ENCODE data around the gene KCND3.
"Not testable (repeated sequence)": the region's sequence is repeated elsewhere in the genome, so short reads cannot be mapped to it uniquely, and the experiment has no call there.

Gene KCND3

DNA sequence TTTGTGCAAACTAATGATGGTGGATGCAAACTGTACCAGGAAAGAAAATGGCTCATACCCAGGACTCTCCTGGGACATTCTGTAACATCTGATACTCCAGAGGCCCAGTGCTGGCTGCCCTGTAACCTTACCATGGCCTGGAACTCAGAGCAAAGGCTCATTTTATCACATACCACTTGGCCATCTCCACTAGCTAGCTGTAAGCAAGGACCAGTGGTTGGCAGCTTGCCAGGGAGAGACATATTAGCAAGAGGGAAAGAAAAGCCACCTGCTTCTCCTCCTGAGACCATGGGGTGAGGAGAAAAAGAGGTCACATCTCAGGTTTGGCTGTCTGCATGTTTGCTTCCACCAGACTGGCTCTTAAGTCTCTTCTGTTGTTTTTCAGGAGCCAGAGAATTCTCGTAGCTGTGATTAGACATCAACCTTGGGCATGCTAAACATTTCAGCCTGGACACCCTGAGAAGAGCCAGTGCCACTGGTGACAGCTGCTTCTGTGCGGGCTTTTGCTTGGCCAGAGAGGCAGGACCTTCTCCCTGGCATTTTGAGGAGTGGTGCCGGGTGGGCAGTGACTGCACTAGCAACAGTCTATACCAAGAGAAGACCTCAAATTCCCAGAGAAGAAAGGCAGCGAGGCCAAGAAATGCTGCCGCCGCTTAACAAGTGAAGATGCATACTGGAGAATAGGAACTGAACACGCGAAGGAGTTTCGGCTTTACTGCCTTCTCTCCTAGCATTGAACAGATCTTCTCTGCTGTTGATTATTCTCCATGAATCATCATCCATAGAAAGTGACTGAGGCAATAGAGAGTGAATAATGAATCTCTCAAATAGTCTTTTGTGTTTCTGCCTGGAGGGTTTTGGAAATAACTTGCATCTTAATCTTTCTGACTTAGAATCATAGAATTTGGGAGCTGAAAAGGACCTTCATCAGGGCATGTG lies 243.5 kb downstream of the KCND3 start:
- no peaks in the 10 kb centered on the region for H3K27me3 ChIP-seq (ENCODE audit: insufficient read depth, poor library complexity, severe bottlenecking)
- no peak overlapping the region for H3K27ac ChIP-seq (ENCODE audit: poor library complexity, severe bottlenecking)
- H3K36me3 ChIP-seq (ENCODE audit: low read depth): no peaks in the 10 kb centered on the region
- DNase-seq (ENCODE audit: low spot score): no peak
- TF ChIP-seq, protein P1, sequence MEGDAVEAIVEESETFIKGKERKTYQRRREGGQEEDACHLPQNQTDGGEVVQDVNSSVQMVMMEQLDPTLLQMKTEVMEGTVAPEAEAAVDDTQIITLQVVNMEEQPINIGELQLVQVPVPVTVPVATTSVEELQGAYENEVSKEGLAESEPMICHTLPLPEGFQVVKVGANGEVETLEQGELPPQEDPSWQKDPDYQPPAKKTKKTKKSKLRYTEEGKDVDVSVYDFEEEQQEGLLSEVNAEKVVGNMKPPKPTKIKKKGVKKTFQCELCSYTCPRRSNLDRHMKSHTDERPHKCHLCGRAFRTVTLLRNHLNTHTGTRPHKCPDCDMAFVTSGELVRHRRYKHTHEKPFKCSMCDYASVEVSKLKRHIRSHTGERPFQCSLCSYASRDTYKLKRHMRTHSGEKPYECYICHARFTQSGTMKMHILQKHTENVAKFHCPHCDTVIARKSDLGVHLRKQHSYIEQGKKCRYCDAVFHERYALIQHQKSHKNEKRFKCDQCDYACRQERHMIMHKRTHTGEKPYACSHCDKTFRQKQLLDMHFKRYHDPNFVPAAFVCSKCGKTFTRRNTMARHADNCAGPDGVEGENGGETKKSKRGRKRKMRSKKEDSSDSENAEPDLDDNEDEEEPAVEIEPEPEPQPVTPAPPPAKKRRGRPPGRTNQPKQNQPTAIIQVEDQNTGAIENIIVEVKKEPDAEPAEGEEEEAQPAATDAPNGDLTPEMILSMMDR (IDR thresholded peaks at IDR 0.05; ENCODE audit: poor library complexity, severe bottlenecking): no peak
- no peak overlapping the region for H3K4me3 ChIP-seq (ENCODE audit: severe bottlenecking)
- no peak for ATAC-seq (ENCODE audit: low read depth)
- no peaks in the 10 kb centered on the region for H3K9me3 ChIP-seq (ENCODE audit: severe bottlenecking)
- no peaks in the 10 kb centered on the region for H3K4me1 ChIP-seq (ENCODE audit: insufficient read depth, poor library complexity, severe bottlenecking)

DNA sequence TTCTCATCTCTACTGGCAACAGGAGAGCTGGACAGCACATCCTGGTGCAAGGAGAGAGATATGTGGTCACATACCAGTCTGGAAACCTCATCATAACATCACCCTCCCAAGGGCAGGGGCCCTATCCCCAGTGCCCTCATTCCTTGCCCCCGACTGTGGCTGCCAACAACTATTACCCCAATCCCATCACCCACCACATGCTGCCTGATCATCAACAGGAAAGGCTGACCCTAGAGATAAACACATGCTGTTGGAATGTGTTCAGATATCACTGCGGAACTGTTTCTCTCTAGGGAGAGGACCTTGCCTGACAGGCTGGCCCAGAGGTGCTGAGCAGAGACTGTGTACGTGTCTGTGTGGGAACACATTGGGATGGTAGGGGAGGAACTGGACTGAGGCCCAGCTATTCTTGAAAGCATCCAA lies 245.8 kb downstream of the KCND3 start:
- peaks cover 7% of the 10 kb centered on the region for H3K27me3 ChIP-seq (ENCODE audit: insufficient read depth, poor library complexity, severe bottlenecking)
- H3K27ac ChIP-seq (ENCODE audit: poor library complexity, severe bottlenecking): no peak overlapping the region
- H3K36me3 ChIP-seq (ENCODE audit: low read depth): no peaks in the 10 kb centered on the region
- no peaks in the 10 kb centered on the region for H3K9me3 ChIP-seq (ENCODE audit: severe bottlenecking)
- TF ChIP-seq, protein P1 (IDR thresholded peaks at IDR 0.05; ENCODE audit: poor library complexity, severe bottlenecking): no peak
- ATAC-seq (ENCODE audit: low read depth): no peak
- H3K4me3 ChIP-seq (ENCODE audit: severe bottlenecking): no peak overlapping the region
- DNase-seq (ENCODE audit: low spot score): no peak
- no peaks in the 10 kb centered on the region for H3K4me1 ChIP-seq (ENCODE audit: insufficient read depth, poor library complexity, severe bottlenecking)

DNA sequence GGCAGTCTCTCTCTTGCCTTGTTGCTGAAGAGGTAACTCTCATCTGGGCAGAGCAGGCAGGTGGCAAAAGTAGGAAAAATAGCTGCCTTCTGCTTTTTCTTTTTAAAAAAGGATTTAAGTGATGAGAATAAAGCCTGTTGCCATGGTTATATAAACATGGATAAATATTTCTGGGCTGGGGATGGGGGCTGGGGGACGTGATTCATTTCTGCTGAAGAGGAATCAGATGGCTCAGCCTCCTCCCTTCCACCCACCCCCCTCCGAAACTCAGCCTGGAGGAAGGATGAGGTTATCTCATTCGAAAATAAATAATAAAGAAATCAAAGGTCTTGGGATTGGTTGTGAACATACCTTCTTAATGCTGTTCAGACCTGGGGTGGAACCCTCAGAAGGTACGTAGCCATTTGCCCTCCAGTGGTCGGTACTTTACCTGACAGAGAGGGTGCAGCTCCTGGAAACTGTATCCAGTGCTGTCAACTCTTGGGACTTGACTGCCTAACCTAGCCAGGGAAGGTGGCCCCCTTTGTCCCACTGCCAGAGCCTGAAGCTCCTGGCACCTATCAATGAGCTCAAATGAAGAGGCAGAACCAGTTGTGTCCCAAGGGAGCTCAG lies 246.4 kb downstream of the KCND3 start:
- TF ChIP-seq, protein P1 (IDR thresholded peaks at IDR 0.05; ENCODE audit: poor library complexity, severe bottlenecking): no peak
- no peaks in the 10 kb centered on the region for H3K4me1 ChIP-seq (ENCODE audit: insufficient read depth, poor library complexity, severe bottlenecking)
- no peaks in the 10 kb centered on the region for H3K36me3 ChIP-seq (ENCODE audit: low read depth)
- H3K9me3 ChIP-seq (ENCODE audit: severe bottlenecking): no peaks in the 10 kb centered on the region
- no peak for ATAC-seq (ENCODE audit: low read depth)
- DNase-seq (ENCODE audit: low spot score): no peak
- H3K4me3 ChIP-seq (ENCODE audit: severe bottlenecking): no peak overlapping the region
- H3K27ac ChIP-seq (ENCODE audit: poor library complexity, severe bottlenecking): no peak overlapping the region
- peaks cover 7% of the 10 kb centered on the region for H3K27me3 ChIP-seq (ENCODE audit: insufficient read depth, poor library complexity, severe bottlenecking)

DNA sequence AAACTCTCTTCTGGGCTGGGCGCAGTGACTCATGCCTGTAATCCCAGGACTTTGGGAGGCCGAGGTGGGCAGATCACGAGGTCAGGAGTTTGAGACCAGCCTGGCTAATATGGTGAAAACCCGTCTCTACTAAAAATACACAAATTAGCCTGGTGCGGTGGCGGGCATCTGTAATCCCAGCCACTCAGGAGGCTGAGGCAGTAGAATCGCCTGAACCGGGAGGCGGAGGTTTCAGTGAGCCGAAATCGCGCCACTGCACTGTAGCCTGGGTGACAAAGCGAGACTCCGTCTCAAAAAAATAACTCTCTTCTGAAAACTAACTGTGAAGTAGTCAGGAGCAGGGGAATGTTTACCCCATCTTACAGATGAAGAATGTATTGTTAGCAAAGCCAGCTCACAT lies 247.2 kb downstream of the KCND3 start:
- not testable (repeated sequence) for H3K27me3 ChIP-seq (ENCODE audit: insufficient read depth, poor library complexity, severe bottlenecking); DNase-seq (ENCODE audit: low spot score); H3K4me1 ChIP-seq (ENCODE audit: insufficient read depth, poor library complexity, severe bottlenecking); H3K4me3 ChIP-seq (ENCODE audit: severe bottlenecking); H3K9me3 ChIP-seq (ENCODE audit: severe bottlenecking); H3K27ac ChIP-seq (ENCODE audit: poor library complexity, severe bottlenecking); H3K36me3 ChIP-seq (ENCODE audit: low read depth); ATAC-seq (ENCODE audit: low read depth)

DNA sequence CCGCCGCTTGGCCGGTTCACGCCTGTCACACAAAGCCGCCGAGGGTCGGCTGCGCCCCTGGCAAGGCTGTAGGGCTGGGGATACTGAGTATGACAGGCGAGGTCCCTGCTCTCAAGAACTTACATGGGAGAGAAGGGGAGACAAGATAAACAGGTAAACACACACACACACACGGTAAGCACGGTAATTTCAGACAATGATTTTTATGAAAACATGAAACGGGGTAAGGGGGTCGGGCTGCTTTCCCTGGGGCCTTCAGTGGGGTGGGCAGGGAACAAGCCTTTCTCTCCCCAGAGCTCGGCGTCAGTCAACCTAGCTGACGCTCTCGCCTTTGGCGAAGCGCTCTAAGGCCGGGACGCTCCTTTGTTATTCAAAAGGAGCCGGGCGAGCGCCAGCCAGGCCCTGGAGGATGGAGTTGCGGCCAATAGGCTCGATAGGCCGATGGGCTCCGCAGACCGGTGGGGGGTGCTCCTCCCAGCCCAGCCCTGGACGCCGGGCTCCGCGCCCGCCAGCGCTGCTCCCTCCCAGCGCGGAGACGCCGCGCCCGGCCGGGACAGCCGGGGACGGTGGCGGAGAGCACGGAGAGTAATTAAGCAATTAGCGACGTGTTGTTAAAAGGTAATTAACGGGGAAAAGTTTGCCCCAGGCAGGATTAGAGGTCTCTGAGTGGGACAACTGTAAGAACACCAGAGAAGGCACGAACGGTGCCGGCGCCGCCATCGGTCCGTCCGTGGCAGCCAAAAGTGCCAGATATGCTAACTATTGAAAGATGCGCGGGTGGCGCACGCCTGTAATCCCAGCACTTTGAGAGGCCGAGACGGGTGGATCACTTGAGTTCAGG lies 249.3 kb downstream of the KCND3 start:
- Histone ChIP-seq H3K4me3 (ENCODE audit: severe bottlenecking) (peak overlapping the region; percentile 53), H3K36me3 (ENCODE audit: low read depth) (no peaks in the 10 kb centered on the region), H3K27me3 (ENCODE audit: insufficient read depth, poor library complexity, severe bottlenecking) (peaks cover 7% of the 10 kb centered on the region), H3K4me1 (ENCODE audit: insufficient read depth, poor library complexity, severe bottlenecking) (no peaks in the 10 kb centered on the region), H3K9me3 (ENCODE audit: severe bottlenecking) (no peaks in the 10 kb centered on the region), H3K27ac (ENCODE audit: poor library complexity, severe bottlenecking) (peak overlapping the region; percentile 48)
- TF ChIP-seq, protein P1 (IDR thresholded peaks at IDR 0.05; ENCODE audit: poor library complexity, severe bottlenecking): no peak
- DNase-seq (ENCODE audit: low spot score) (no peak), ATAC-seq (ENCODE audit: low read depth) (peak; percentile 41)
